Stimulated activated effector memory CD8-positive, alpha-beta T cell treated with anti-CD3 and anti-CD28 coated beads, Interleukin-12 subunit alpha, Interleukin-12 subunit beta, amount 100 ng/mL, for 72 hours (primary cell): ENCODE measurements around the gene ACE.

ENCODE experiments used
- ATAC-seq: fragments of 150-1000 bp; cut with Tn5 transposase; 2 replicates; pipeline ENCODE4 v1.10.0; 2021
- DNase-seq, 2 donors: peaks; one replicate each; pipeline ENCODE4 v3.0.0; 2021 to 2022; ENCODE audit warnings: low spot score in 2 of 2
- H3K27ac Mint-ChIP-seq: one replicate; pipeline ENCODE4 v1.8.0; 2022; ENCODE audit warnings: mild to moderate bottlenecking, mixed read lengths
- H3K36me3 Mint-ChIP-seq: one replicate; pipeline ENCODE4 v1.8.0; 2022; ENCODE audit warnings: mild to moderate bottlenecking, mixed read lengths
- H3K4me1 Mint-ChIP-seq: one replicate; pipeline ENCODE4 v1.8.0; 2022; ENCODE audit warnings: mixed read lengths
- H3K4me3 Mint-ChIP-seq: one replicate; pipeline ENCODE4 v1.8.0; 2022; ENCODE audit warnings: mild to moderate bottlenecking, mixed read lengths
- H3K9me3 Mint-ChIP-seq: one replicate; pipeline ENCODE4 v1.8.0; 2022; ENCODE audit warnings: mixed read lengths

The ACE gene

GRCh38 chr17:63525190-63525946 is 48.5 kb downstream of the ACE start:
- H3K4me3 Mint-ChIP-seq: no peak overlapping the region
- H3K27ac Mint-ChIP-seq: no peak overlapping the region
- peaks cover 9% of the 10 kb centered on the region for H3K4me1 Mint-ChIP-seq
- no peaks in the 10 kb centered on the region for H3K9me3 Mint-ChIP-seq
- ATAC-seq: no peak
- no peaks in the 10 kb centered on the region for H3K36me3 Mint-ChIP-seq
- no peak for DNase-seq

GRCh38 chr17:63526861-63527260 is 50.0 kb downstream of the ACE start:
- H3K4me3 Mint-ChIP-seq: no peak overlapping the region
- H3K36me3 Mint-ChIP-seq: no peaks in the 10 kb centered on the region
- H3K4me1 Mint-ChIP-seq: peaks cover 9% of the 10 kb centered on the region
- ATAC-seq (no peak), DNase-seq (no peak)
- H3K27ac Mint-ChIP-seq: no peak overlapping the region
- no peaks in the 10 kb centered on the region for H3K9me3 Mint-ChIP-seq

GRCh38 chr17:63528183-63528582 is 51.3 kb downstream of the ACE start:
- DNase-seq: no peak
- no peak overlapping the region for H3K4me3 Mint-ChIP-seq
- H3K36me3 Mint-ChIP-seq: no peaks in the 10 kb centered on the region
- no peaks in the 10 kb centered on the region for H3K9me3 Mint-ChIP-seq
- peaks cover 9% of the 10 kb centered on the region for H3K4me1 Mint-ChIP-seq
- ATAC-seq: no peak
- H3K27ac Mint-ChIP-seq: no peak overlapping the region

GRCh38 chr17:63529711-63530556 is 53.1 kb downstream of the ACE start:
- no peaks in the 10 kb centered on the region for H3K36me3 Mint-ChIP-seq
- H3K9me3 Mint-ChIP-seq: no peaks in the 10 kb centered on the region
- H3K4me1 Mint-ChIP-seq: peaks cover under 1% of the 10 kb centered on the region
- H3K4me3 Mint-ChIP-seq: no peak overlapping the region
- ATAC-seq: no peak
- no peak overlapping the region for H3K27ac Mint-ChIP-seq
- no peak for DNase-seq

- peaks cover 6% of the 10 kb centered on the region for H3K4me1 Mint-ChIP-seq
- DNase-seq (no peak), ATAC-seq (no peak)
- H3K4me3 Mint-ChIP-seq: no peak overlapping the region
- no peak overlapping the region for H3K27ac Mint-ChIP-seq
- H3K9me3 Mint-ChIP-seq: no peaks in the 10 kb centered on the region
- H3K36me3 Mint-ChIP-seq: no peaks in the 10 kb centered on the region
Observed at GRCh38 chr17:63530557-63531021, 53.7 kb downstream of the ACE start.

GRCh38 chr17:63531022-63531965 is 54.4 kb downstream of the ACE start:
- no peak for DNase-seq
- Mint-ChIP-seq H3K4me1 (peaks cover 6% of the 10 kb centered on the region), H3K4me3 (no peak overlapping the region), H3K27ac (no peak overlapping the region), H3K9me3 (no peaks in the 10 kb centered on the region), H3K36me3 (no peaks in the 10 kb centered on the region)
- ATAC-seq: no peak

- H3K36me3 Mint-ChIP-seq: no peaks in the 10 kb centered on the region
Observed at GRCh38 chr17:63533433-63534077, 56.7 kb downstream of the ACE start.

GRCh38 chr17:63534078-63534570 is 57.3 kb downstream of the ACE start:
- DNase-seq (no peak), ATAC-seq (no peak)
- Mint-ChIP-seq H3K36me3 (no peaks in the 10 kb centered on the region), H3K27ac (no peak overlapping the region), H3K4me1 (peaks cover 15% of the 10 kb centered on the region), H3K9me3 (no peaks in the 10 kb centered on the region), H3K4me3 (no peak overlapping the region)

More at GRCh38 chr17:63533433-63534077, 56.7 kb downstream of the ACE start:
- Mint-ChIP-seq H3K4me3 (no peak overlapping the region), H3K9me3 (no peaks in the 10 kb centered on the region), H3K4me1 (peaks cover 10% of the 10 kb centered on the region), H3K27ac (no peak overlapping the region)
- DNase-seq (no peak), ATAC-seq (no peak)

GRCh38 chr17:63534816-63535455 is 58.1 kb downstream of the ACE start:
- no peak for DNase-seq
- H3K36me3 Mint-ChIP-seq: no peaks in the 10 kb centered on the region
- H3K9me3 Mint-ChIP-seq: no peaks in the 10 kb centered on the region
- H3K27ac Mint-ChIP-seq: no peak overlapping the region
- H3K4me1 Mint-ChIP-seq: peaks cover 21% of the 10 kb centered on the region
- H3K4me3 Mint-ChIP-seq: no peak overlapping the region
- no peak for ATAC-seq

- H3K4me1 Mint-ChIP-seq: peaks cover 21% of the 10 kb centered on the region
- no peak for DNase-seq
- no peak overlapping the region for H3K4me3 Mint-ChIP-seq
- ATAC-seq: no peak
- H3K36me3 Mint-ChIP-seq: no peaks in the 10 kb centered on the region
- H3K27ac Mint-ChIP-seq: no peak overlapping the region
- H3K9me3 Mint-ChIP-seq: no peaks in the 10 kb centered on the region
Observed at GRCh38 chr17:63535640-63536039, 58.8 kb downstream of the ACE start.

GRCh38 chr17:63537001-63537400 is 60.1 kb downstream of the ACE start:
- no peak overlapping the region for H3K4me3 Mint-ChIP-seq
- DNase-seq: no peak
- no peak for ATAC-seq
- H3K9me3 Mint-ChIP-seq: no peaks in the 10 kb centered on the region
- H3K27ac Mint-ChIP-seq: no peak overlapping the region
- no peaks in the 10 kb centered on the region for H3K36me3 Mint-ChIP-seq
- H3K4me1 Mint-ChIP-seq: peaks cover 21% of the 10 kb centered on the region

- DNase-seq: no peak
- H3K4me1 Mint-ChIP-seq: peaks cover 21% of the 10 kb centered on the region
- H3K36me3 Mint-ChIP-seq: no peaks in the 10 kb centered on the region
- peak overlapping the region; percentile 57 for H3K4me3 Mint-ChIP-seq
- no peaks in the 10 kb centered on the region for H3K9me3 Mint-ChIP-seq
- ATAC-seq: peak; percentile 49
- H3K27ac Mint-ChIP-seq: no peak overlapping the region
Observed at GRCh38 chr17:63537991-63538692, 61.3 kb downstream of the ACE start.

- Mint-ChIP-seq H3K36me3 (no peaks in the 10 kb centered on the region), H3K27ac (no peak overlapping the region), H3K9me3 (no peaks in the 10 kb centered on the region), H3K4me1 (peaks cover 21% of the 10 kb centered on the region), H3K4me3 (peak overlapping the region; percentile 57)
- DNase-seq (no peak), ATAC-seq (no peak)
Observed at GRCh38 chr17:63538693-63539595, 62.1 kb downstream of the ACE start.
